ENCODE measurements around the gene TIMELESS.
"Not testable (repeated sequence)": the region's sequence is repeated elsewhere in the genome, so short reads cannot be mapped to it uniquely, and the experiment has no call there.

Gene TIMELESS

DNA sequence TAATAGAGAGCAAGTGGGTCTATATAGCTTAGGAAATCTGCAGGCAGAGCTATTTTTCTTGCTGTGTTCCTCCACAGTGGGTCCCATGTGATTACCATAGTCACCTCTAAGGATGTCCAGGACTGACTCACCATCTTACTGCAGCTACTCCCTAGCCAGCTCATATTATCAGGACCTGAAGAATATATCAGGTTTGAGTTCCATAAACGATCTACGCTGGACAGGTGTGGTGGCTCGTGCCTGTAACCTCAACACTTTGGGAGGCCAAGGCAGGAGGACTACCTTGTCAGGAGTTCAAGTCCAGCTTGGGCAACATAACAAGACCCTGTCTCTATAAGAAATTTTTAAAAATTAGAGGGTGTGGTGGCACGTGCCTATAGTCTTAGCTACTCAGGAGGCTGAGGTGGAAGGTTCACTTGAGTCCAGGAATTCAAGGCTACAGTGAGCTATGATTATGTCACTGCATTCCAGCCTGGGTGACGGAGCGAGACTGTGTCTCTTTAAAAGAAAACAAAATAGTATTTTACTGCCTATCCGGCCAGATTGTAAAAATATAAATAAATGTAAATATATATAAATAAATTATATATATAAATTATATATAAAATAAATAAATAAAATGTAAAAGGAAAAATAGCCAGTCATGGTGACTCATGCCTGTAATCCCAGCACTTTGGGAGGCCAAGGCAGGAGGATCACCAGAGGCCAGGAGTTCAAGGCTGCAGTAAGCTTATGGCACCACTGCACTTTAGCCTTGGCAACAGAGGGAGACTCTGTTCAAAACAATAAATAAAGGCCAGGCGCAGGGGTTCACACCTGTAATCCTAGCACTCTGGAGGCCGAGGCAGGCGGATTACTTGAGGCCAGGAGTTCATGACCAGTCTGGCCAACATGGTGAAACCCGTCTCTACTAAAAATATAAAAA, 12.3 kb upstream of the TIMELESS start:
- peak; percentile 45 for DNase-seq

DNA sequence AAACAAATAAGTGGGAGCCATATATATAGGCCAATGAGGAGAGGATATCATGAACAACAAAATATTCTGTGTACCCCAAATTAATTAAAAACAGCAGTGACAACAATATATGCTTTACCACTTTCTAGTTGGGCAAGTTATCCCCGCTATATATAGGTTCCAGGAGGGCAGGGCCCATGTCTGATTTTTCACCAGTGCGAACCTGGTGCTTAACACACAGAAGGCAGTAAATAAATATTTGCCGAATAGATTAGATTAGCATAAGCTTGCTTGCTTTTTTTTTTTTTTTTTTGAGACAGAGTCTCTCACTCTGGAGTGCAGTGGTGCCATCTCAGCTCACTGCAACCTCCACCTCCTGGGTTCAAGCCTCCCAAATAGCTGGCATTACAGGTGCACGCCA, 8.6 kb upstream of the TIMELESS start:
- no peak for DNase-seq

DNA sequence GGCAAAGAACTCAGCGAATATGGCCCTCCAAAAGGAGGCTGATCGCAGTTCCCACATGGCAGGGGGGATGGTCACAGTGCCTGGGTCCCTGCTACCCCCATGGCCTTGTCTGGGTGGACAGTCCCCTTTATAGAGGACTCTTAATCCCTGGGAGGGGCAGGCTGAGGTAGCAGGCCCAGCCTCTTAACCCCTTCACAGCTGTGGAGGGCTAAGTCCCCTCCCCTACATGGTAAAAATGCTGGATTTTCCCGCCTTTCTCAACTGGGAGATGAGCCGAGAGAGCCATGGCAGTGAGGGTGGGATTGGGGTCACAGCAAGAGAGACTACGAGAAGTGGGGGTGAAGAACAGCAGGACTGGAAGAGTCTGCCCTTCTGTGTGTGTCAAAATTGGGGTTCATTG, 5.3 kb upstream of the TIMELESS start, which contains the start of gene MIP:
MIP (minus strand) TSS at position 101 of the 400 bp plus-strand sequence; CDS start at position 57, 44 bp downstream.
- DNase-seq = no peak

DNA sequence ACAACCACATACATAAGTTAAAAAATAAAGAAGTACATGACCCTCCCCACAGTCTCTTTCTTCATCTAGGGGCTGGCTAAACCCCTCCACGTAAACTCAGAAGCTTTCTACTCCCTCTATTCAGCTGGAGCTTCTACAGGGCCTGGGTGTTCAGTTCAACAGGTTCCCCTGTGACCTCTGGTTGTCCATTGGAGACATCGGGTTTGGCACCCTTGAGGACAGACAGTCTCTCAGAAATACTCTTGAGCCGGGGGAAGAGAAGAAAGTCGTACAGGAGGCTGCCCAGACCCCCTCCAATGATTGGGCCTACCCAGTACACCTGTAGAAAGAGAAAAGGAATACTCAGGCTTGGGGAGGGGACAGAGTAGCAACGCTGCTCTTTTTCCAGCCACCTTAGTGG, 1.9 kb upstream of the TIMELESS start:
- no peak for DNase-seq

DNA sequence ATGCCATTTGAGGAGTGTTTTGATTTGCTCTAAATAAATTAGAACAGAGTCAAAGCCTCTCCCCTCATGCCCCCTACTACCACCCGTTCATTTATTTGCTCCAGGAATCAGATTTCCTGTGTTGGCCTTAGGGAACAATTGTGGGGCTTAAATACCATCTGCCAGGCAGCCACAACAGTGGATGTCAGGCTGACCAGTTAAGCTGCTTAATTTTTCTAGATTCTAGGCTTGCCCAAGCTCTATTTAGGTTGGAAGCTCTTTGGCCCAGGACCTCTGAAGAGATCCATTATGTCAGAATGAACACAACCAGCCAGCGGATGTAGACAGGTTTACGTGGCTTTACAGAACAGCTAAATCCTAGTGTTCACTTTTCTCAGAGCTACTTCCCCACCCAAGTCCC, 1.0 kb upstream of the TIMELESS start:
- no peak for DNase-seq

DNA sequence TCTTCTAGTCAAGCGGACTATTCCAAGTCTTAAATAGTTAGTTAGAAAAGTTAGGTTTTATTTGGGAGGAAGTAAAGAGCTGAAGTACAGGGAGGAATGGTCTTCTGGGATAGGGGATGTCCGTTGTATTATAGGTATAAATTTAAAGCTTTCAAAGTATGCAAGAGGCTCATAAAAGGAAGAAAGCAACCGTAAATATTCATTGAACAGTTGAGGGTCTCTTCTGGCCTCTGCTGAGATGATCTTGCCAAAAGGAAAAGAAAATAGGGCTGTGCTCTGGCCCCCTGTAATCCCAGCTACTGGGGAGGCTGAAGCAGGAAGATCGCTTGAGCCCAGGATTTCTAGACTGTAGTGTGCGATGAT, 377 bp upstream of the TIMELESS start:
- DNase-seq = no peak

DNA sequence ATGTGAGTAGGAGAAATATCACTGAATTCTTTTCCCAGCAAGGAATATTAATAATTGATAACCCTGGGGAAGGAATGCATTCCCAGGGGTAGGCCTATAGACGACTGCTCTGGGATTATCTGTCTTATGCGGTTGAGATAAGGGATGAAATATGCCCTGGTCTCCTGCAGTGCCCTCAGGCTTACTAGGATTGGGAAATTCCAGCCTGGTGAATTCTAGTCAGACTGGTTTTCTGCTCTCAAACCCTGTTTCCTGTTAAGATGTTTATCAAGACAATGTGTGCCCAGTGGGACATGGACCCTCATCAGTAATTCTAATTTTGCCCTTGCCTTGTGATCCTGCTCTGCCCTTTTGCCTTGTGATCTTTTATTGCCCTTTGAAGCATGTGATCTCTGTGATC, 6.0 kb downstream of the TIMELESS start:
- not testable (repeated sequence) for DNase-seq

DNA sequence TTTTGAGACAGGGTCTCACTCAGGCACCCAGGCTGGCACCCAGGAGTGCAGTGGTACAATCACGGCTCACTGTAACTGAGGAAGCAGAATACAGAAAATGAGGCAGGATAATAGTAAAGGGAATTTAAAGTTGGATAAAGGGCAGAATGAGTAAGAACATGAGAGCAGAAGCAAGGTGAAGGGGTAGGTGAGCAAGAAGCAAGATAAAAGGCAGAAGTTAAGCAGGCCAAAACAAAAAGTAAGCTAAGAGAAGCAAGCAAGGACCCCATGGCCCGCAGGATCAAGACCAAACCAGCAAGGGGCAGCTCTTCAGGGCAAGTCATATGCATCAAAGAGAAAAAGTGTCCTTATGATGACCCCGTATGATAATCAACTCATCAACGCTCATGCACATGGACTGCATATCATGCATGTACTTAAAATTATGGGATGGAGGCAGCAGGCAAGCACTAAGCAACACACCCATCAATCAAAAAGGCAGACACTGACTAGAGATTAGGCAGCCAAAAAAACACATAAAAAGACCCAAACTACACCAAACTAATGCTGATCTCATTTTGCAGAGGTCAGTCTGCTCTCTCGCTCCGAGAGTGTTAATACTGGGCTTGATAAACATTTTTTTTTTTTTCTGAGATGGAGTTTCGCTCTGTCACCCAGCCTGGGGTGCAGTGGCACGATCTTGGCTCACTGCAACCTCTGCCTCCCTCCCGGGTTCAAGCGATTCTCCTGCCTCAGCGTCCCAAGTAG, 11.6 kb downstream of the TIMELESS start:
- no peak for DNase-seq

DNA sequence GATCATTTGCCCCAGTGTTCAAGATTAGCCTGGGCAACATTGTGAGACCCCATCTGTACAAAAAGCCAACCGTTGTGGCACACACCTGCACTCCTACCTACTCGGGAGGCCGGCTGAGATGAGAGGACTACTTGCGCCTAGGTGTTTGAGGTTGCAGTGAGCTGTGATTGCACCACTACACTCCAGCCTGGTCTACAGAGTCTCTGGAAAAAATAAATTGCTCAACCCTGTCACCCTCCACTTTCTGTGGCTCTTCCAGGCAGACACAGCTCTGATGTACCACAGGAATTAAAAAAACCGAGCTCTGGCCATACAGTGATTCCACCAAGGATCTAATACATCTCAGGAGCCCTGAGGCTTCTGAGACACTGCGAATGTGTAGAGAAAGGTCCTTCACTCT, 14.4 kb downstream of the TIMELESS start:
- no peak for DNase-seq

DNA sequence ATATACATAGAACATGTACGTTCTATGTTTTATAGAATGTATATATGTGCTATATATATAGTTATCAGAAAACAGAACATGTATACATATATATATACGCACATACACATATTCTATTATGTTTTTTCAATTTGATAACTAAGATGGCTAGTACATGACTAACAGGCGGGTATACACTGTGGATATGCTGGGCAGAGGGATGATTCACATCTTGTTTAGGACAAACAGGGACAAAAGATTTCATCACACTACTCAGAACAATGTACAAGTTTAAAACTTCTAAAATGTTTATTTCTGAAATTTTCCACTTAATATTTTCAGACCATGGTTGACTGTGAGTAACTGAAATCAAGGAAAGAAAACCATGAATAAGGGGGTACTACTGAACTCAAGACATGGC, 17.4 kb downstream of the TIMELESS start:
- no peak for DNase-seq

DNA sequence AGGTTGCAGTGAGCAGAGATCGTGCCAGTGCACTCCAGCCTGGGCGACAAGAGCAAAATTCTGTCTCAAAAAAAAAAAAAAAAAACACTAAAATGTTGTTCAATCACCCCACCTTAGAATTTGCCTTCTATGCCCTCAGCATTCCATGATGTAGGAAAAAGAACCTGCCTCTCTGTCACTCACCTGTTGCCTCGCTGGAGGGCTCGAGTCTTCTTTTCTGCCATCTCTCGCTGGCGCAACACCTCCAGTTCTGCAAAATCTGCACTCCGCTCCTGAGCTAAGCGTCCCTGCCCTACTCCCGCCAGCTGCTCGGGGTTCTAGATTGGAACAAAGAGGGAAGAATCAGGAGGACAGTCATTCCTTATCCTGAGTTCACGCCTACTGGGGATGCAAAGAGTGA, 17.9 kb downstream of the TIMELESS start:
- no peak for DNase-seq

DNA sequence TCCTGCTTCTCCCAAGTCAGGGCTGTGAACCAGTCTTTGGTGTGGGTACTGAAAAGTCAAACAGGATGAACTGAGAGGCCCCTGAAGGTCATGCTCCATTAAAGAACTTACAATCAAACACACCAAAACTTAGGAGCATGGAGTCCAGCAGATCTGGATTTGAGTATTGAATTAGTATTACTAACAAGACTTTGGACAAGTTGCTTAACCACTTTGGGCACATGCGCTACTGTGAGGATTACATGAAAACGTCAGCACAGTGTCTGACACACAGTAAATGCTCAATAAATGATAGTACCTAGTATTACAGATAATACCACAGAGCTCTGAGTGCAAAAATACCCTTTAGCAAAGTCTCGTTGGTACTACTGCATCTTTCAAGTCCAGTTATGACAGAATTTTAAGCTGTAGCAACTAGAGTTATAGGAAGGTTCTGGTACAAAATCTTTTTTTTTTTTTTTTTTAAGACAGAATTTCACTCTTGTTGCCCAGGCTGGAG, 23.2 kb downstream of the TIMELESS start:
- DNase-seq = no peak

DNA sequence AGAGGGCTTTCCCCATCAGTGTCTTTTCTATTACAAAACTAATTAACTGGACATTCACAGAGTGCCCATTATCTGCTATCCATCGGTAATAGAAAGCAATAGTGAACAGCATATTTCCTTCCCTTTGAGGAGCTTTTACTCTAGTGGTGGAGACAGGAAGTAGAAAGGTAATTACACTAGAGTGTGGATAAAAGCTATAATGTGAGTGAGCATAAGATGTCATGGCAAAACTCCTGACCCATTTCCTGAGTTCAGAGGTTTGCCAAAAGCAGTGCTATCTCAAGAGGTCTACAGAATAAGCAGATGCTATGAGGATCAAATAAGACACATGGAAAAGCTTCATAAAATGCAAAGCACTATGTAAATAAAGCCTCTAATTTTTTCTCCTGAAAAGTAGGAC, 24.0 kb downstream of the TIMELESS start:
- DNase-seq = no peak

DNA sequence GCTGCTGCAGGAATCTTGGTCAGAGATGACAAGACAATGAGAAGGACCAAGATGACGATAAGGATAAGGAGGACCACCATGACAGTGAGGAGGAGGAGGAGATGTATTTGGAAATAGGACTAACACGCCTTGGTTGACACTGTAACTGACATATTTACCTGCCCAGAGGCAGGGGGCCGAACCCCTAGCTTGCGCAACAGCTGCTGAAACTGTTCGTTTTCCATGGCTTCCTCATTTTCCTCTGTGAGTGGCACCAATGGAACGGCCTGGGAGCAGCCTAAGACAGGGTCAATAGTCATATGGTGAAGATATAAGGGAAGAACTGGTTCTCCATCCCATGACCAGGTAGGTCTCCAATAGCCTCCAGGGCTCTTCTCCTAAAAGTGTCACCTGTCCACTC, 28.8 kb downstream of the TIMELESS start:
- DNase-seq = no peak

DNA sequence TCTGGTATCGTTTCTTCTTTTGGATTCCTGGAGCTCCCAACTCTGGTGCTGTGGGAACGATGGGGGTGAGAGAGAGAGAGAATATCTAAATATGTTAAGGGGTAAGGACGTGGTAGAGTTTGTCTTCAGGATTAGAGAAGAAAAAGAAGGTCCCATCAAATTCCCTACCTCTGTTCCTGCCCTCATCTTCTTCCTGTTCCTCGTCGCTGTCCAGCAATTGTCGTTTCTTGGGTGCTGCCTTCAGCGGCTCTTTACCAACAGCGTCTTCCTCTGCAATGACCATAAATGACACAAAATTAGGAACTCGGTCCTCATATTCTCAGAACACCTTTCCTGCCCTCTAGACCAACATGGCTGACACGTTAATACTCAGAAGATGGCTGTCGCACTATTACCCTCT, 31.5 kb downstream of the TIMELESS start:
- no peak for DNase-seq

DNA sequence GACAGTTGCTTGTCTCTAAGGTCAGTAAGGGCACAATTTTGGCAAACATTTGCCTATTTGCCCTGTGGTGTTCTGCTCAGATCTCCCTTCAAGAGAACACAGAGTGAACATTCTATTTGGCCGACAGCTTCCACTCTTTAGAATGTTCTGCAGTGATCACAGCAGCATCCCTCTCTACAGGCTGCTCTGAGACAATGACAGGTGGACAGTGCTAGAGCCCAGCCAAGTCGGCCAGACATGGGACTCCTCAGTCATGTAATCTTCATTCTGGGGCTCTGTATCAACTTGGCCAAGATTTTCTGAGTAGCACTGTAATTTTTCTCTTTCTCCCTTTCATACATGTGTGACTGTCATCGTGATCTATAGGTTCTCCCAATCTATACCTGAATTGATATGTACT, 34.8 kb downstream of the TIMELESS start:
- no peak for DNase-seq

DNA sequence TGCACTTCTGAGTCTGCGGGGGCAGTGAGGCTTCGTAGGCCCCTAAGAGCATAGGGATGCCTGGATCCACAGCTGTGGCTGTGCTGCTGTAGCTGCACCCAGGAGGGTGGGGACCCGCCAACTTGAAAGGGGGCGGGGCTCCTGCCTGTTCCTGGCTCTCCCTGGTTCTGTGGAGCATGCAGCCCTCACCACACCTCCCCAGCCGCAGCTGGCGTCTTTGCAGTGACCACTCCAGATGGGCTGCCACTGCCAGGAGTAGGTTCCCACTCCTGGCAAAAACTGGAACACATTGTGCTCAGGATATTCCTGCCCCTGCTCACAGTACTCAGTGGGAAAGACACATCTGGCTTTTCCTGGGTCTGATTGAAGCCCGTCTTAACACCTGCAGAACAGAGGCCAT, 35.8 kb downstream of the TIMELESS start:
- DNase-seq = no peak

DNA sequence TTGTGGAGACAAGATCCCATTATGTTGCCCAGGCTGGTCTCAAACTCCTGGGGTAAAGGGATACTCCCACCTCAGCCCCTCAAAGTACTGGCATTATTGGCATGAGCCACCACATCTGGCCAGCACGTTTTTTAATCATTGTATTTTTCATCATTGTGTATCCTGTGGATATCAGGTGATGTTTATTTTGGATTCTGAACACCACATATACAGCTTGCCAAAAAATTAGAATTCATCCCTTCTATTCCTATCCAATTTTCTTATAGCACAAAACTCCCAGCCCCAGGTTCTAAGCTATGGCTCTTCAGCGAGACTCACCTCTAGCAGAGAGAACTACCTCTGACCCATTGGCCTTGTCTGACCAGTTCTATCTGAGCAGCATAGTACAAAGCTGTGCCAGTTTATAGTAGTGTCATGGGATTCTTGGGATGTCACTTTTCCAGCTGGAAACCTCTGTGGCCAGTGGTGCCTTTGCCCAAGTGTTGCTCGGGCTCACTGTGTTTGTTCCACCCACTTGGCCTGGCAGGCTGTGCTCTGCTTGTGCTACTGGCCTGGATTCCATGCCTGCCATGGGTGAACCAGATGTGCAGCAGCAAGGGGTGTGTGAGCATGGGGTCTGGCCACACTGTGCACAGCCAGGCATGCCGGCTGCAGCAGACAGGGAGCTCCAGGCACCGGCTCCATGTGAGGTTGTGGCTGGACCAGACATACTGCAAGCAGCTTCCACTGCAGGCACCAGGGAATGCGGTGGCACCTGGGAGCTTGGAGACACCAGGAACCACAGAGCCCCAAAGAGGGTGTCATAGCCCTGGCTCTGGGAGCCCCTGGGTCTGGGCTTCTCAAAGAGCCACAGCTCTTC, 37.2 kb downstream of the TIMELESS start:
- DNase-seq = no peak

DNA sequence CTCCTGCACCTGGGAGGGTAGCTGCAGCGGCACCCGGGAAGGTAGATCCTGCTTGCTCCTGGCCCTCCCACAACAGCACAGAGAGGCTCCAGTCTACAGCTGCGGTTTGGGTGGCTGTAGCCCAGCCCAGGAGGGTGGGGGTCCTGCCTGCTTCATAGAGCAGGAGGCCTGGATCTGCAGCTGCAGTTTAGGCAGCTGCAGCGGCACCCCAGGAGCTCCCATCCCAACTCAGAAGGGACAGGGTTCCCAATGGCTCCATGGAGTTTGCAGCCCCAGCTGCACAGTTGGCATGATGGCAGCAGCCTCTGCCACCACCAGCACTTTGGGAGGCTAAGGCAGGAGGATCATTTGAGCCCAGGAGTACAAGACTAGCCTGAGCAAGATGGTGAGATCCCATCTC, 38.5 kb downstream of the TIMELESS start:
- no peak for DNase-seq

DNA sequence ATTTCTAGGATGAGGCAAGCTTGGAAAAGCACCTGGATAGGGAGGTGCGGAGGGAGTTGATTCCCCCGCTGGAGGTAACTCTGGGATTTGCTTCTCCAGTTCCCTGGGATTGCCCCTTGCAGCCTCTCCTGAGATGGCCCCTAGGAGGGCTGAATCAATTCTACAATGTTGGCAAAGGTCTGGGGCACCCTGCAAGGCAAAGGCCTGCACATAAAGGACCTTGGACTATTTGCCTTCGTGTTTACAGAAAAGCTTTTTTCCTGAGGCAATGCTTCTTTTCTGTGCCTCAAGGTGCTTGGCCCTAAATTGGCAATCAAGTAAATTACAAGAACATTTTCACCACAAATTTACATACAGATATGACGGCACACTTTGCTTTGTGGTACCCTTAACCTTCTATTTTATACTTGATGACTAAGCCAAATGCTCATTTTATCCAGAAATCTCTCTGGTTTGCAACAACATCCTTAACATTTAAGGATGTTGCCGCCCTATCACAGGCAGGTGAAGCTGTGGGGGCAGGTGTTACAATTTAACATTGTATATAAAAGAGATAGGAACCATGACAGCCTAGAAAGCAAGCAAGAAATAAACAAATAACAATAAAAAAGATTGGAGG, 40.3 kb downstream of the TIMELESS start:
- no peak for DNase-seq

DNA sequence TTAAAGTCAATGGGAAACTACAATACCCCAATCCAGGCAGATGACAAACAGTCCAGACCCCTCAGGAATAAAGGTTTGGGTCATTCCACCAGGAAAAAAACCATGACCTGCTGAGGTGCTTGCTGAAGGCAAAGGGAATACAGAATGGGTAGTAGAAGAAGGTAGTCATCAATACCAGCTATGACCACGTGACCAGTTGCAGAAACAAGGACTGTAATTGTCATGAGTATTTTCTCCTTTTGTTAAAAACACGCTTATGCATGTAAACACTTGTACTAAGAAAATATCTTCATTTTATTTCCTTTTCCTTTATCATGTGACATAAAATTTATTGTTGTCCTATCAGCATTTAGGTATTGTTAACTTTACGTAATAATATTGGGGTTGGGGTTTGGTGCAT, 45.0 kb downstream of the TIMELESS start:
- not testable (repeated sequence) for DNase-seq

DNA sequence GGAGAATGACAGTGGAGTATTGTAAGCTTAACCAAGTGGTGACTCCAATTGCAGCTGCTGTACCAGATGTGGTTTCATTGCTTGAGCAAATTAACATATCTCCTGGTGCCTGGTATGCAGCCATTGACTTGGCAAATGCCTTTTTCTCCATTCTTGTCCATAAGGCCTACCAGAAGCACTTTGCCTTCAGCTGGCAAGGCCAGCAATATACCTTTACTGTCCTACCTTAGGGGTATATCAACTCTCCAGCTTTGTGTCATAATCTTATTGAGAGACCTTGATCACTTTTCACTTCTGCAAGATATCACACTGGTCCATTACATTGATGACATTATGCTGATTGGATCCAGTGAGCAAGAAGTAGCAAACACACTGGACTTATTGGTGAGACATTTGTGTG, 47.6 kb downstream of the TIMELESS start:
- not testable (repeated sequence) for DNase-seq
